Measurements from ENCODE around the gene TNNI2.

GRCh38 chr11:1821562-1821961 lies 17.2 kb upstream of the TNNI2 start:
- TF ChIP-seq, protein P1, sequence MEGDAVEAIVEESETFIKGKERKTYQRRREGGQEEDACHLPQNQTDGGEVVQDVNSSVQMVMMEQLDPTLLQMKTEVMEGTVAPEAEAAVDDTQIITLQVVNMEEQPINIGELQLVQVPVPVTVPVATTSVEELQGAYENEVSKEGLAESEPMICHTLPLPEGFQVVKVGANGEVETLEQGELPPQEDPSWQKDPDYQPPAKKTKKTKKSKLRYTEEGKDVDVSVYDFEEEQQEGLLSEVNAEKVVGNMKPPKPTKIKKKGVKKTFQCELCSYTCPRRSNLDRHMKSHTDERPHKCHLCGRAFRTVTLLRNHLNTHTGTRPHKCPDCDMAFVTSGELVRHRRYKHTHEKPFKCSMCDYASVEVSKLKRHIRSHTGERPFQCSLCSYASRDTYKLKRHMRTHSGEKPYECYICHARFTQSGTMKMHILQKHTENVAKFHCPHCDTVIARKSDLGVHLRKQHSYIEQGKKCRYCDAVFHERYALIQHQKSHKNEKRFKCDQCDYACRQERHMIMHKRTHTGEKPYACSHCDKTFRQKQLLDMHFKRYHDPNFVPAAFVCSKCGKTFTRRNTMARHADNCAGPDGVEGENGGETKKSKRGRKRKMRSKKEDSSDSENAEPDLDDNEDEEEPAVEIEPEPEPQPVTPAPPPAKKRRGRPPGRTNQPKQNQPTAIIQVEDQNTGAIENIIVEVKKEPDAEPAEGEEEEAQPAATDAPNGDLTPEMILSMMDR (IDR thresholded peaks at IDR 0.05), result no peak
- no peak for TF ChIP-seq POLR2A (IDR thresholded peaks at IDR 0.05)
